Vagina (tissue), 2 donors: ENCODE results near the gene IPO4.

ENCODE experiments used
- POLR2AphosphoS5 ChIP-seq, 2 donors: sonication (generic); formaldehyde crosslinking; IDR thresholded peaks; one replicate each; pipeline ENCODE4 v1.9.0; 2017; ENCODE audit warnings: antibody characterized with exemption in 2 of 2, mild to moderate bottlenecking in 2 of 2, low read depth in 1 of 2; ENCODE audit not compliant: insufficient read depth in 1 of 2
- TF ChIP-seq, protein P1 (sequence below), 3 experiments: fragments of 450-650 bp in 2 of 3; fragments of 200-600 bp in 1 of 3; sonication (generic) in 1 of 3; IDR thresholded peaks; one replicate each; pipeline ENCODE4 v1.5.1; 2017 to 2019; ENCODE audit warnings: antibody characterized with exemption in 3 of 3, mild to moderate bottlenecking in 2 of 3, moderate library complexity in 2 of 3

DNA sequence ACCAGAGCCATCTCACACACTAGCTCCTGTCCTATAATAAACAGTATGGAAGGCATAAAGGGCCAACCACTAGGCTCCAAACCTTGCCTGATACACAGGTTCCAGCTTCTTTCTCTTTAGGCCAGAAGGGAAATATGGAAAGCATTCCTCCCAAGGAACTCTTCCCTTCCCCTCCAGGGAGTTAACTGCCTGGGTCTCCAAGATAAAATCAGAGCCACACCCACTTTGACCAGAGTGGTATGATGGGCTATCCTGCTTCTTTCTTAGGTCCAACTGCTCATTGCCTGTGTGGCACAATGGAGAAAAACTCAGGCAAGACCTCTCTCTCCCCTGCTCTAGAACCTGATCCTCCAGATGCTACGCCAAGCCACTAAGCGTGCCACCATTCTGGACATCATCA lies 19.0 kb upstream of the IPO4 start:
- TF ChIP-seq, protein P1, sequence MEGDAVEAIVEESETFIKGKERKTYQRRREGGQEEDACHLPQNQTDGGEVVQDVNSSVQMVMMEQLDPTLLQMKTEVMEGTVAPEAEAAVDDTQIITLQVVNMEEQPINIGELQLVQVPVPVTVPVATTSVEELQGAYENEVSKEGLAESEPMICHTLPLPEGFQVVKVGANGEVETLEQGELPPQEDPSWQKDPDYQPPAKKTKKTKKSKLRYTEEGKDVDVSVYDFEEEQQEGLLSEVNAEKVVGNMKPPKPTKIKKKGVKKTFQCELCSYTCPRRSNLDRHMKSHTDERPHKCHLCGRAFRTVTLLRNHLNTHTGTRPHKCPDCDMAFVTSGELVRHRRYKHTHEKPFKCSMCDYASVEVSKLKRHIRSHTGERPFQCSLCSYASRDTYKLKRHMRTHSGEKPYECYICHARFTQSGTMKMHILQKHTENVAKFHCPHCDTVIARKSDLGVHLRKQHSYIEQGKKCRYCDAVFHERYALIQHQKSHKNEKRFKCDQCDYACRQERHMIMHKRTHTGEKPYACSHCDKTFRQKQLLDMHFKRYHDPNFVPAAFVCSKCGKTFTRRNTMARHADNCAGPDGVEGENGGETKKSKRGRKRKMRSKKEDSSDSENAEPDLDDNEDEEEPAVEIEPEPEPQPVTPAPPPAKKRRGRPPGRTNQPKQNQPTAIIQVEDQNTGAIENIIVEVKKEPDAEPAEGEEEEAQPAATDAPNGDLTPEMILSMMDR (IDR thresholded peaks at IDR 0.05) = no peak
- TF ChIP-seq POLR2AphosphoS5 (IDR thresholded peaks at IDR 0.05; ENCODE audit: insufficient read depth in 1 of 2, low read depth in 1 of 2) = no peak
